Ishikawa (cell line): ENCODE data around the gene HS3ST2.

ENCODE experiments used
- CEBPB ChIP-seq: IDR thresholded peaks from 2 replicates; pipeline ENCODE4 v1.6.1; 2012
- CREB1 ChIP-seq: IDR thresholded peaks from 2 replicates; pipeline ENCODE4 v1.6.1; 2012; ENCODE audit warnings: low read depth
- EGR1 ChIP-seq: IDR thresholded peaks from 2 replicates; pipeline ENCODE4 v1.6.1; 2012
- EP300 ChIP-seq: IDR thresholded peaks from 2 replicates; pipeline ENCODE4 v1.6.1; 2012; ENCODE audit warnings: borderline replicate concordance
- FOXM1 ChIP-seq: IDR thresholded peaks from 2 replicates; pipeline ENCODE4 v1.6.1; 2012; ENCODE audit warnings: low read depth, borderline replicate concordance
- MAX ChIP-seq: IDR thresholded peaks from 2 replicates; pipeline ENCODE4 v1.6.1; 2012
- NFIC ChIP-seq: IDR thresholded peaks from 2 replicates; pipeline ENCODE4 v1.6.1; 2012
- RAD21 ChIP-seq: IDR thresholded peaks from 2 replicates; pipeline ENCODE4 v1.6.1; 2012; ENCODE audit warnings: low read depth
- REST ChIP-seq: IDR thresholded peaks from 2 replicates; pipeline ENCODE4 v1.6.1; 2012; ENCODE audit warnings: low read depth, mild to moderate bottlenecking
- TAF1 ChIP-seq: IDR thresholded peaks from 2 replicates; pipeline ENCODE4 v1.6.1; 2012; ENCODE audit warnings: low read depth, mild to moderate bottlenecking
- TCF12 ChIP-seq: IDR thresholded peaks from 2 replicates; pipeline ENCODE4 v1.6.1; 2012; ENCODE audit warnings: low read depth
- TEAD4 ChIP-seq: IDR thresholded peaks from 2 replicates; pipeline ENCODE4 v1.6.1; 2012
- USF1 ChIP-seq: IDR thresholded peaks from 2 replicates; pipeline ENCODE4 v1.6.1; 2012
- YY1 ChIP-seq: IDR thresholded peaks from 2 replicates; pipeline ENCODE4 v1.6.1; 2012; ENCODE audit warnings: low read depth
- ZBTB7A ChIP-seq: IDR thresholded peaks from 2 replicates; pipeline ENCODE4 v1.6.1; 2012; ENCODE audit warnings: low read depth

Gene HS3ST2

GRCh38 chr16:22903716-22904115, 89.8 kb downstream of the HS3ST2 start:
- no peak for TF ChIP-seq ZBTB7A
- no peak for TF ChIP-seq MAX
- no peak for TF ChIP-seq REST
- no peak for TF ChIP-seq EGR1
- TF ChIP-seq NFIC, result no peak
- TF ChIP-seq TCF12, result no peak
- no peak for TF ChIP-seq CEBPB
- TF ChIP-seq CREB1, result no peak
- no peak for TF ChIP-seq TAF1
- no peak for TF ChIP-seq USF1
- no peak for TF ChIP-seq YY1
- TF ChIP-seq FOXM1, result no peak
- no peak for TF ChIP-seq EP300
- no peak for TF ChIP-seq TEAD4

- TF ChIP-seq MAX (no peak), RAD21 (no peak), USF1 (no peak), TEAD4 (no peak), EGR1 (no peak), TAF1 (no peak), NFIC (no peak), EP300 (no peak), YY1 (no peak), CEBPB (no peak), FOXM1 (no peak), ZBTB7A (no peak)
Measured at GRCh38 chr16:22912654-22913053, 98.7 kb downstream of the HS3ST2 start.

- TF ChIP-seq USF1 (no peak), YY1 (no peak), CREB1 (no peak), REST (no peak), FOXM1 (no peak), ZBTB7A (no peak), NFIC (no peak), EP300 (no peak), MAX (no peak), TEAD4 (no peak), EGR1 (no peak), CEBPB (no peak)
Measured at GRCh38 chr16:22915003-22915402, 101.0 kb downstream of the HS3ST2 start.

- TF ChIP-seq REST, result no peak
Measured at GRCh38 chr16:22923491-22923890, 109.5 kb downstream of the HS3ST2 start.

GRCh38 chr16:22924492-22924891, 110.5 kb downstream of the HS3ST2 start:
- TF ChIP-seq USF1 (no peak), TAF1 (no peak), CEBPB (no peak), TEAD4 (no peak), MAX (no peak), TCF12 (no peak), CREB1 (no peak), RAD21 (no peak), REST (no peak), EP300 (no peak), NFIC (no peak)
